ENCODE data around the gene RGS4.

Gene RGS4

GRCh38 chr1:163102590-163102989 lies 33.4 kb downstream of the RGS4 start:
- DNase-seq (ENCODE audit: low spot score) = no peak

- DNase-seq (ENCODE audit: low spot score) = no peak
These were observed 35.4 kb downstream of the RGS4 start for GRCh38 chr1:163104385-163105099.

DNA sequence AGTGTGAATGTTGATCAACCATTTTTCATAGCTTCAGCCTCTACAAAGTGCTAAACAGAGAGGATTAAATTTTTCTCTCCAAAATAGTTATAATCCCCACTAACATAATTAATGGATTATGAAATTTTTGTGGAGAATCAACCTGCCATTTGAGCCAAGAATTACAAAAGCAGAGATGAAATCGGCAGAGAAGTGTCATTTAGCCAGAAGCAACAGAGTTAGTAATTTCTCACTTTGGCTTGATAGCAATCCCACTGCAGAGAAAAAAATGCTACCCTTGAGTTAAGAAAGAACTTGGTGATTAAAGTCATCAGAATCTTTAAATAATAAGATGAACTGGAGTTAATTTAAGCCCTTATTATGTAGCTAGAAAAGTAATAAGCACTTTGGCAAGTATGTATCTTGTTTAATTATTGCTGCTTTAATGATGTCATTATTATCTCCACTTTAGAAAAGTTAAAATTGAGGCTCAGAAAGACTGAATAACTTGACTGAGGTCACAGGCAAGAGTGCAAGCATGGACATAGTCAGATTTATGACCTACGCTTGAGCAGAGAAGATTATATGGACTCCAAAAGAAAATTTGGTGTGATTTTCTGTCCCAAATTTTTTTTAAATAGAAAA lies 37.3 kb downstream of the RGS4 start:
- no peak for DNase-seq (ENCODE audit: low spot score)

DNA sequence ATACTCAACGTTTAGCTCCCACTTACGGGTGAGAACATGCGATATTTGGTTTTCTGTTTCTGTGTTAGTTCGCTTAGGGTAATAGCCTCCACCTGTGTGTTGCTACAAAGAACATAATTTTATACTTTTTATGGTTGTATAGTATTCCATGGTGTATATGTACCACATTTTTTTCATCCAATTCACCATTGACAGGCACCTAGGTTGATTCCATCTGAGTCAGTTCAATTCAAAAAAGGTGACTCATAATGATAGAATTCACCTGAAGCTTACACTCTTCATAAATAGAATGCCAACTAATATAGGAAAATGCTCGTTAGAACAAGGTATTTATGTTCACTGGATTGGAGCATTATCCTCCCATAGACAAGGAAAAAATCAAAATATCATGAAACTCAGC lies 38.5 kb downstream of the RGS4 start:
- no peak for DNase-seq (ENCODE audit: low spot score)

DNA sequence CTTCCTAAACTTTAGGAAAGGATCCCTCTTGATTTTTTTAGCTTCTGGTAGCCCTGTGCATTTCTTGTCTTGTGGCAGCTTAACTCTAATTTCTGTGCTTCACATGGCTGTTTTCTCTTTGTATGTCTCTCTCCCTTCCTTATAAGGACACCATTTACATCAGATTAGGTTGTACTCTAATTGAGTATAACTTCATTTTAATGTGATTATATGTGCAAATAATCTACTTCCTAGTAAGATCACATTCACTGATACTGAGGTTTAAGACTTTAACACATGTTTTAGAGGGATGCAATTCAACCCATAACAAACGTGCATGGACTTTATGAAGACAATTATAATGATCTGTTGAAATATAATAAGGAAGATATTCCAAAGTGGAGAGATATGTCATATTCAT lies 46.7 kb downstream of the RGS4 start:
- DNase-seq (ENCODE audit: low spot score) = no peak

DNA sequence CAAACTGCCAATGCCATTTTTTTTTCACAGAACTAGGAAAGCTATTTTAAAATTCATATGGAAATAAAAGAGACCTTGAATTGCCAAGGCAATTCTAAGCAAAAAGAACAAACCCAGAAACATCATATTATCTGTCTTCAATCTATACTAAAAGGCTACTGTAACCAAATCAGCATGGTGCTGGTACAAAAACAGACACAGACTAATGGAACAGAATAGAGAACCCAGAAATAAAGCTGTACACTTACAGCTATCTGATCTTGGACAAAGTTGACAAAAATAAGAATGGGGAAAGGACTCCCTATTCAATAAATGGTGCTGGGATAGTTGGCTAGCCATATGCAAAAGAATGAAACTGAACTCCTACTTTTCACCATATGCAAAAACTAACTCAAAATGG lies 50.5 kb downstream of the RGS4 start:
- DNase-seq (ENCODE audit: low spot score) = no peak

DNA sequence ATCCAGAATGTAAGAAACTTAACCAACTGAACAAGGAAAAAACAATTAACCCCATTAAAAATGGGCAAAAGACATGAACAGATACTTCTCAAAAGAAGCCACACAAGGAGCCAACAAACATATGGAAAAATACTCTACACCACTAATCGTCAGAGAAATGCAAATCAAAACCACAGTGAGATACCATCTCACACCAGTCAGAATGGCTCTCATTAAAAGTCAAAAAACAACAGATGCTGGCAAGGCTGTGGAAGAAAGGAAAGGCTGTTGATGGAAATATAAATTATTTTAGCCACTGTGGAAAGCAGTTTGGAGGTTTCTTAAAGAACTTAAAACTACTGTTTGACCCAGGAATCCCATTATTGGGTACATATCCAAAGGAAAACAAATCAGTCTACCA lies 51.2 kb downstream of the RGS4 start:
- no peak for DNase-seq (ENCODE audit: low spot score)

DNA sequence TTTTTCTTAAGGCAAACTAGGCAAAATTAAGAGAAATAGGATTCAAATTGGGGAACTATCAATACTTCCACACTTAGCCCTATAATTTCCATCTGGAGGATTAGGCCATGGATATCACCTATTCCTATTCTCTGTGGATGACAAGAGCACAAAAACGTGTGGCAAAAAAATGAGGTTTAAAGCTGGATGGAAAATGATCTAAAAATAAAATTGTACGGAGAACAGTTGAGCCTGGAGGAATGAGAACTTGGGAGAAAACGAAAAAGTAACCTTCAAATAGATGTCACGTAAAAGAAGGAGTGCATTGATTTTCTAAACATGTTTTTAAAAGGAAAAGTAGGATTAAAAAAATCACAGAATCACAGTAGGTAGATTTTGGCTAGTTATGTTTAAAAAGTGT lies 55.7 kb downstream of the RGS4 start:
- no peak for DNase-seq (ENCODE audit: low spot score)

Measured in CD4-positive, alpha-beta T cell treated with Interleukin-15 for 4 hours (primary cell).